GM18499 (cell line): ENCODE measurements around the gene LRRTM4.

Experiments used
- ATAC-seq: cut with Tn5 transposase; IDR thresholded peaks from one replicate; pipeline ENCODE4 v1.9.1; 2021; ENCODE audit warnings: moderate number of reproducible peaks; ENCODE audit not compliant: insufficient read depth, unreplicated experiment

Gene LRRTM4

DNA sequence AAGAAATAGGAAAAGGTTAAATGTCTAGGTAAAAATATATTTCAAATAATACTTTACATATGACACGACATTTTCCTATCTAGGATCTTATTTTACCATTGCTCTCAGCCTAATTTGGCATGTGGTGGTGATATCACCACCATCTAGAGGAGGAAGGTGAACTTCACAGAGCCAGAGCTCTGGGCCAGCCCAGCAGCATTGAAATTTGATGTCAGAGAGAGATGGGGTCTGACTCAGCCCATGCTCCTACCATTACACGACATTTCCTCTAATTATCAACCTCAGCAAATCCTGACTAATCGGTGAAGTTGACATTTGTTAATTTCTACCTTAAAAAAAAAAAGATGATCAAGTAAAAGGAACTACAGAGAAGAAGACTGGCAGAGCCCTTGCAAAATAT, 42.3 kb downstream of the LRRTM4 start:
- no peak for ATAC-seq

DNA sequence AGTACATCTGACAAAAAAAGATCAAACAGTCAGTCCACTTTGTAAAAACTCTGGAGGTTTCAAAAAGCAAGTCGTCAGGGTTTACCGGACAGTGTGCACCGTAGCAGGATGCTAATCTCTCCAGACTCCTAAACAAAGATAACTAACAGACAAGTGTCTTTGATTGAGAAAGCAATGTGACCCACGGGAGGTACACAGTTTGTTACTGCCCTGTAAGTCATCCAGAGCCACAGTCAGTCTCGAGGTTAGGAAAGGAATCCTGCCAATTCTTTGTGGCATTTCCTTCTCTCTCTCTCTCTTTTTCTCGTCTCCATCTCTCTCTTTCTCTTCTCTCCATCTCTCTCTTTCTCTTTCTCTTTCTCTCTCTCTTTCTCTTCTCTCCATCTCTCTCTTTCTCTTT, 42.8 kb downstream of the LRRTM4 start:
- ATAC-seq, result no peak

GRCh38 chr2:77470096-77470495, 52.1 kb downstream of the LRRTM4 start:
- ATAC-seq, result no peak

DNA sequence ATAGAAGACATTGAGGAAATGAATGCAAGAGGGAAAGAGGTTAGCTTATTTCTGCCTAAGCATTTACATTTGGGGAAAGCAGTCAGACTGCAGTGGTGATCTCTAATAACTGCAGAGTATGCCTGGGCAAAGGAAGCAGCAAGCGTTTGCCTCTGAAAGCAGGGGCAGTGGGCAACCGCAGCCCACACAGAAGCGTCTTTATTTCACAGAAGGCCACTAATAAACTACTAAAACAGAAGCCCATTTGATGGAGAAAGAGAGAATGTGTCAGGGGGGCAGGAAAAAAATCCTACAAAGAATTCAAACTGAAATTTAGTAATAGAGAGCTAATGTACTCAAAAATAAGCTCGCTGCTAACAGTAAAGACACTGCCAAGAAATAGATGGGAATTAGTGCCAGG, 53.1 kb downstream of the LRRTM4 start:
- no peak for ATAC-seq

- ATAC-seq, result no peak
These were observed 62.3 kb downstream of the LRRTM4 start for GRCh38 chr2:77459840-77460239.

- no peak for ATAC-seq
These were observed 64.0 kb downstream of the LRRTM4 start for GRCh38 chr2:77458216-77458615.

DNA sequence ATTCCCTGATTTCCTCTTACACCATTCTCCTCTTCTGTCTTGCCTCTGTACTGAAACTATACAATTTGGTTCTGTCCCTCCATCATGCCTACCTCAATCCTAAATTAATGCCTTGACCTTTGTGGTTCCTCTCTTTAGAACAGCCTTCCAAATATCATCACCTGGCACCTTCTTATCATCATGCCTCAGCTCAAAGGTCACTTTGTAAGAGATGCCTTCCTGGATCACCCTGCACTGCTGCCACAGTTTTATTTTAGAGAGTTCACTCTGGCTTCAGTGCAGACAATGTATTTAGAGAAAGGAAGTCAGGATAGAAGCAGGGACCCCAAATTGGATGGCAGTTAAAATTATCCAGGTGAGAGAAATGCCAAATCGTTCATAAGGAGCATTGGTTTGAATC, 64.5 kb downstream of the LRRTM4 start:
- ATAC-seq, result no peak

DNA sequence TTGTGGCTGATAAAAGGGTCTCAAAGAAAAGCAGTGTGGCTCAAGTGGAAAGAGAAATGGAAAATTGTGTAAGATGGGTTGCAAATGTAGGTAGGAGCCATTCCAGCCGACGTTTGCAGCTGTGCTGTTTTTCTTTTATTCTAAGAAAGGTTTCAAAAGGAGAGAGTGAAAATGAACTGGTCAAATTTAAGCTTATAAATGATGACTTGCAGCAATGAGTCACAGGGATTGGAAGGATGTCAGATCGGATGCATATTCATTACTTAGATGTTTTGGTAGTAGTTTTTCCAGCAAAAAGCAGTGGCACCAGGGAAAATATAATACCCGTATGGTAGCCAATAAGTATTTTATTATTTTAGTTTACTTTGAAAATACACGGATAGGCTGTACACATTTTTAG, 79.1 kb downstream of the LRRTM4 start:
- ATAC-seq, result no peak

DNA sequence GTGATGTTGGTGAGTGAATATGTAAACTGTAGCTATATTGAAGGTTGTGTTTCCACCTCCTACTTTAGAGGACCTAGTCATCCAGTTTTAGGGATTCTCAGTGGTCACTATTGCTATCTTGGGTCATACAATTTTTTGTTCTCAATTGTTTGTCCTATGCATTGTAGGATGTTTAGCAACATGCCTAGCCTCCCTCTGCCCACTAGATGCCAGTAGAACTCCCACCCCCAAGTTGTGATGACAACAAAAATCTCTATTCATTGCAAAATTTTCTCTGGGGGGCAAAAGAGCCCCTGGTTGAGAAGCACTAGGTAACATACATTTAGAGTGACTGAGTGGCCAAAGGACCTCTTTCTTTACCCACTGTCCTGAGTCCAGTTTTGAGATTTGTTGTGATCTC, 87.3 kb downstream of the LRRTM4 start:
- no peak for ATAC-seq

DNA sequence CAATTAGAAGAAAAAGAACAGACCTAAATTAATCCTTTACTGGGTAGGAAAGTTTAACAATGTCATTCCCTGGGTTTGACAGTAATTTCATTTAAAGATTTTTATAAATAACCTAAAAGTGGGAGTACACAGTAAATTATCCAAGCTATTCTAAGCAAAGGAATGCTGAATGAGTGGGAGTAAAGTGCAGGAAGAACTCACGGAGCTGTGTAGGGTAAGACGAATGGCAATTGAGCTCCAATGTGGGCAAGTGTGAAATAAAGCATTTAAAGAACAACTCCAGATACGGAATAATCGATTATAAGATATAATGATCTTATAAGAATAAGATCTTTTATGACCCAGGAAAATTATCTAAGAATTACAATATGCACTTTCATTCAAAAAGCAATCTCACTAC, 93.2 kb downstream of the LRRTM4 start:
- no peak for ATAC-seq

DNA sequence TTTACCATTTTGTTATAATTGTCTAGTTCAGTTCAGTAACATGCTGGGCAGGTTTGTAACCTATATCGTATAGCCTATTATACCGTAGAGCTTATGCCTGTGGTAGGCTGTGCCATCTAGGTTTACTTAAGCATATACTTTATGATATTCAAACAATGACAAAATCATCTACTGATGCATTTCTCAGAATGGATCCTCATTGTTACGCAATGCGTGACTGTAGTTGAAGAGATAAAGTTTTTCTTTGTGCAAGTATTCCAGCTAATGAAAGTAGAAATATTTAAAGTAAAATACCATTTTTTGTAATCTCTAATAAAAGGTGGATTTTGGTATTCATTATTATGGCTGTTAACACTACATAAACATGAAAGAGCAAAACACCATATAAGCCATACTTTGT, 100.2 kb downstream of the LRRTM4 start:
- no peak for ATAC-seq

- ATAC-seq, result no peak
These were observed 103.6 kb downstream of the LRRTM4 start for GRCh38 chr2:77418537-77418936.

DNA sequence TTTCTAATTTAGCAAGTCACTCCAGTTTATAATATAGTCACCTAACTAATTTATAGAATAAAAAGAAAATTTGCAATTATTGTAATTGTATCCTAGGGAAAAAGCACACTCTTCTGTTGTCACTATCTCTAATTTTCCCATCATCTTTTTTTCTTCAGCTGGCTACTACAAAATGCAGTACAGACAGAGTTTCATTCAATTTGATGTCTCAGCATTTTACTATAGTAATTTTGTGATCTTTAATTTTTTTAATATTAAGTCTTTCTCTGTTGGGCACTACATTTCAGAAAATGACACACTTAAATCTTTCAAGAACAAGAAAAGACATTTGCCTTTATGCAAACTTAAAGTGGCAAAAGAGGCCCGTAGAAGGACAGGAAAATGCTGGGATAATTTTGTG, 118.0 kb downstream of the LRRTM4 start:
- ATAC-seq, result no peak

DNA sequence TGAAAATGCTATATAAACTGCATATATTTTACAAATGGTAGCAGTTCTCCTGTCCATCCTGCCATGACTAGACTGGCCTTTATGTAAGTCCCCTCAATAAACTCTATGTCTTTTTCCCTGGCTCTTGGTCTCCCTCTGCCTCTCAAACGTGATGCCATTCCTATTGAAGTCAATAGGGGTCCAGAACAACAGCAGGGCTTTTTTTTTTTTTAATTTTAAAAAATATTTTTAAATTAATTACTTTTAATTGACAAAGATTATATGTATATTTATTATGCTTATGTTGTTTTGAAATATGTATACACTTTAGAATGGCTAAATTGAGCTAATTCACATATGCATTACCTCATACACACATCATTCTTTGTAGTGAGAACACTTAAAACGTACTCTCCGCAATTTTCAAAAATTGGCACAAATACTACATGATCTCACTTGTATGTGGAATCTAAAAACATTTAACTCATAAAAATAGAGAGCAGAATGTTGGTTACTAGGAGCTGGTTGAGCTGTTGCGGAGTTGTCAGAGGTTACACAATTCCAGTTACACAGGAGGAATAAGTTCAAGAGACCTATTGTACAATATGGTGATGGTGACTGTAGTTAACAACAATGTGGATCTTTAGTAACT, 123.1 kb downstream of the LRRTM4 start:
- ATAC-seq, result no peak

- no peak for ATAC-seq
These were observed 124.4 kb downstream of the LRRTM4 start for GRCh38 chr2:77397763-77398162.

DNA sequence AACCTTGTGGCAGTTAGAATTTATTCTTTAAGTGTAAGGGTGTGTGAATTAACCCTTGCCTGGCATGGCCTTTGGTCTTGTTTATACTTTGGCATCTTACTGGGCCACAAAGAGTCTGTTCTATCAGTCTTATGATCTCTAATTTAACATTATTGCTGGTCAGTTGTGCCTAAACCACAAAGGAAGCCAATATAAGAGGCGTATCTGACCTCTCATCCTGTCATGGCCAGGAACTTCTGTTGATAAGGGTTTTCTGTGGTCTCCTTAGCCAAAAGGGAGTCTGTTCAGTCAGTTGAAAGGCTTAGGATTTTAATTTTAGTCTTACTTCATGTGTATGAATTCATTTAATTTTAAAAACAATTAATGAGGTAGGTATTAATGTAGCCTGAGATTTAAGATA, 127.2 kb downstream of the LRRTM4 start:
- no peak for ATAC-seq

DNA sequence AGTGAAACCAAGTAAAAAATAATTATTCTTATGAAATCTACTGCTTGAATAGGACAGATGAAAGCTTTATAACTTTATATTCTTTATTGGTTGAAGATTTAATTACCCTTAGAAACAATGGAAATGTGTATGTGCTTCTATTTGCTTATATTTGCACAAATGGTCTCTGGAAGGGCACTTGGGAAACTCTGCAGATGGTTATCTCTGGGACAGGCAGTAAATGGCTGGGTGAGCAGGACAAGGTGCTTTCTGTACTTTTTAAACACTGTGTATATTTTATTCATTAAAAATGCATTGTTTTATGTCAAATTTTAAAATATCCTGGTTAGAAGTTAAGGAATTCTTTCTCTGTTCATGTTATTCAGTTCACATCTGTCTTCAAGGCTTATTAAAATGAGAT, 131.1 kb downstream of the LRRTM4 start:
- ATAC-seq, result no peak

DNA sequence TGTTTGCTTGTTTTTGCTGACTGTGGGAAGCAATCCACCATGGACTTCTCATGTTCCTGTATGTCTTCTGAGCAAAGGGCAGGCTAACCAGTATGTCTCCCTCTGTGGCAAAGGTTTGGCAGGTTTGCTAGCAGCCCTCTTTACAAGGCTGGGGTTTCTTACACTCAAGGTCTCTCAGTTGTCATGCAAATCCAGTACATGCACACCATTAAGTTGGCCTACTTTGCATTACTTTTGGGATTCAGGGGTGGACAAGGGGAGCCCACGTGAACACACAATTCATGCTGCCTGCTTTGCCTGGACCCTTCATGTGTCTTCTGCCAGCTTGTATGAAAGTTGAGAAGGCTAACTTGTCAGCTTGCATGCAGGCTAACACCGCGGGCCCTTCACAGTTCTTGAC, 134.9 kb downstream of the LRRTM4 start:
- ATAC-seq, result no peak

DNA sequence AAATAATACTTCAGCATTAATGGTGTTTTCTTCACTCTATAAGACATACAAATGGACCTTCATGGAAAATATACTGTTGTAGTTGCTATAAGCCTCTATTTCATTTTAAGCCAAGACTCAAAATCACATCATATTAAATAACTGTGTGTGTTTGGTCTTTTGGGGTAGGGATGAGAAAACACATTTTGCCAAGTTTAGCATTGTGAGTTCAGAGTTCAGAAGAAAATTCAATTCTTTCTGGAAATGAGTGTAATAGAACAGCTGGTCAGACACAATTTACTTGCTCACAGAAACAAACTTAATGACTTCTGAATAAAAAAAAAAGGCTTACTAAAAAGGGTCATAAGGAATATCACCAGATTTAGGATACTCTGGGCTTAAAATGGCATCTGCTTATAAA, 149.5 kb downstream of the LRRTM4 start:
- no peak for ATAC-seq

DNA sequence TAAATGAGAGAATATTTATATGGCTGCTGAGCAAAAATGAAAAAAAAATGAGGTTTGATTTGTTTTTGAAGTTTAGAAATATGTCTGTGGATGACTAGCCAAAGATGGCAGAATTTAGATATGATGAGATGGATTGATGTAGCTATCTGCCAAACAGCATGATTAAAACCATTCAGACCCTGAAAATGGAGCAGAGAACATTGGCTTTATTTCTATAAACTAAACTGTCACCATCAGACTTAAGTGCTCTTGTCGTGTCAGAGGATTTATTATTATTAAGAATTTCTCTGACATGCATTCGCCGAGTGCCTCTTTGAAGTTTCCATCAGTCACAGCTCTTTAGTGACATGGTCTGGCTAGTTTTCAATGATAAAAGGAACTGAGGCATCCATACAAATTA, 151.7 kb downstream of the LRRTM4 start:
- ATAC-seq, result no peak

- ATAC-seq, result no peak
These were observed 158.9 kb downstream of the LRRTM4 start for GRCh38 chr2:77363277-77363676.

DNA sequence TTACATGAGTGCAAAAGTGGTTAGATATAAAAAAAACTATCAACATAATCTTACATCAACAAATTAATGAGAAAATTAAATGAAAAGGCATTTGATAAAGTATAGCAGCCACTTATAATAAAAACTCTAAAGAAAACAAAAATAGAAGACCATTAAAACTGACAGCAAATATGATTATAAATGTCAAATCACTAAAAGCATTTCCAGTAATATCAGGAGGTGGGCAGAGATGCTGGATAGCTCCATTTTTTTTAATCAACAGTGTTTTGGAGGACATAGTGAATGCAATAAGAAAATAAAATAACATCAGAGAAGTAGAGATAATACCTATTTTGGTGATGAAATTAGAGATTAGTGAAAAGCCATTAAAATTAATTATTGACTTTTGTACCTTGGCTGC, 173.4 kb downstream of the LRRTM4 start:
- no peak for ATAC-seq

DNA sequence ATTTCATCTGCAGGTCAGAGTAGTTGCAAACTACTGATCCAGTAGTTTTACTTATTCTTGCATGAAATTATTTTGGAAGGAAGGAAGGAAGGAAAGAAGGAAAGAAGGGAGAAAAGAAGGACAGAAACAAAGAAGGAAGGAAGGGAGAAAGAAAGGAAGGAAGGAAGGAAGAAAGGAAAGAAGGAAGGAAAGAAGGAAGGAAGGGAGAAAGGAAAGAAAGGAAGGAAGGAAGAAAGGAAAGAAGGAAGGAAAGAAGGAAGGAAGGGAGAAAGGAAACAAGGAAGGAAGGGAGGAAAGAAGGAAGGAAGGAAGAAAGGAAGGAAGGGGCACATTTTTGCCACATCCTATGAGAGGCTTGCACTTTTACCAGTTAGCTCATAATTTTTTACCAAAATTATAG, 186.2 kb downstream of the LRRTM4 start:
- no peak for ATAC-seq
